Measurements from ENCODE around the gene P4HA3.
"Not testable (repeated sequence)": the region's sequence is repeated elsewhere in the genome, so short reads cannot be mapped to it uniquely, and the experiment has no call there.

The P4HA3 gene

DNA sequence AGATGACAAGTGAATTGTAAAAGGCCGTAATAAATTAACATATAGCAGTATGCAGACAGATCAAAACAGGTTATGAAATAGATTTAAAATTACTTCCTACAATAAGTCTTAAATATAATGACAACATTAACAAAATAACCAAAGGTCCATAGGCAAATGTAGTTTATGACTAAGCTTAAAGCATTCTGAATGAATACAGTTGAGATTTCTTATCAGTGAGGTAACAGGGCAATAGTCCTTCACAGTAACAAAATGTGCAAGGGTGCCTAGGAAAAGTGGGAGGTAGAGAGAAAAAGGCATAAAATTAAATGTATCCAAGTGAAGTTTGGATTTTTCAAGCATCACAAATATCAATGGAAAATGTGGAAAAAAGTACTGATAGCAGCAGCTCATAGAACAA, 20.9 kb upstream of the P4HA3 start:
- no peak for TF ChIP-seq POLR2A (IDR thresholded peaks at IDR 0.05; ENCODE audit: low read depth, low read length)
- no peak for TF ChIP-seq POLR2AphosphoS5 (IDR thresholded peaks at IDR 0.05; ENCODE audit: low read depth, low read length)
- no peak for TF ChIP-seq TAF1 (IDR thresholded peaks at IDR 0.05; ENCODE audit: low read depth, low read length)
- no peak for TF ChIP-seq PAX5 (IDR thresholded peaks at IDR 0.05; ENCODE audit: insufficient read depth, low read length, severe bottlenecking)
- TF ChIP-seq SPI1 (IDR thresholded peaks at IDR 0.05; ENCODE audit: low read depth, low read length): no peak
- no peak for TF ChIP-seq POU2F2 (IDR thresholded peaks at IDR 0.05; ENCODE audit: low read depth, low read length)
- FAIRE-seq (no peak), DNase-seq (ENCODE audit: insufficient read length, low spot score) (no peak)

DNA sequence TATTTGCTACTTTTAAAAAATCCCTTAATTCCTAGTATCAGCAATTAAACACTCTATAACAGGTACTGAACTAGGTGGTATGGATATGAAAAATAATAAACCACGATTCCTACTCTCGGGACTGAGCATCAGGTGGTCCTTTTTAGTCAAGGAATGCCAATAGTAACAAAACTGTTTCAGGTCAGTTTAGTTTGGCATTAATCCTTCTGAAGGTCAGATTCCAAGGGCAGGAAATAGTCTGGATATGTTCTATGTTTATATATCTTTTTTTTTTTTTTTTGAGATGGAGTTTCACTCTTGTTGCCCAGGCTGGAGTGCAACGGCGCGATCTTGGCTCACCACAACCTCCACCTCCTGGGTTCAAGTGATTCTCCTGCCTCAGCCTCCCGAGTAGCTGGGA, 19.6 kb upstream of the P4HA3 start:
- DNase-seq (ENCODE audit: insufficient read length, low spot score); FAIRE-seq: not testable (repeated sequence)

DNA sequence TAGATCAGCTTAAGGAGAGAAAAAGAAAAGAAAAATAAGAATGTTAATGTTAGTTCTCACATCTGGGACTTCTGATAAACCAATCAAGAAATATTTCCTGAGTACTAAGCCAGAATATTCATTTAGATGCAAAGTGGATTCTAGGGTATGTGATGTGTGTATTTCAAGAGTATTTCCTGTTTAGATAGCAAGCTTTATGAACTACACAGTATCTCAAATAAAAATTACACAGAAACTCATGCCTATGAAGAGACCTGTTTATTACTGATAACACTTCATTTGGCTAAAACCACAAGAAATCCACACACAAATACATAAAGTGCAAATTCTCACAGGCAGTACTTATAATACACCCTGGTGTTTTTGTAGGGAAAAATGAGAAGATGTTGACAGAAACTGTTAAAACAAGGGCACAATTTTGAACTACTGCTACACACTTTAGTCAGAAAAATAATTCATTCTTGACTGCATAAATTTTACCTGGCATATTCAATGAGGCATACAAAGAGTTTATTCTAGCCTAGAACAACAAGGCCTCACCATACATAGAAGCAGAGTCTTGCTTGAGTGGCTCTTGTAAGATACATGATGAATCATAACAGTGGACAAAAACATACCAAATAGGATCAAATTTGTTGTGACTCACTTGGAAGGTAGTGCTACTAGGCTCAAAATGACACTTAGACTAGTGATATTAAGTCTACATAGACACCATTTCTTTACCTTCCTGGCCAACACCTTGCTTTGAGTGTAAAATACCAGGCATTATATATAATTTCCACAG, 18.8 kb upstream of the P4HA3 start:
- no peak for TF ChIP-seq POLR2A (IDR thresholded peaks at IDR 0.05; ENCODE audit: low read depth, low read length)
- no peak for TF ChIP-seq TAF1 (IDR thresholded peaks at IDR 0.05; ENCODE audit: low read depth, low read length)
- TF ChIP-seq POLR2AphosphoS5 (IDR thresholded peaks at IDR 0.05; ENCODE audit: low read depth, low read length): no peak
- TF ChIP-seq PAX5 (IDR thresholded peaks at IDR 0.05; ENCODE audit: insufficient read depth, low read length, severe bottlenecking): no peak
- TF ChIP-seq SPI1 (IDR thresholded peaks at IDR 0.05; ENCODE audit: low read depth, low read length): no peak
- no peak for TF ChIP-seq POU2F2 (IDR thresholded peaks at IDR 0.05; ENCODE audit: low read depth, low read length)
- DNase-seq (ENCODE audit: insufficient read length, low spot score) (no peak), FAIRE-seq (no peak)

DNA sequence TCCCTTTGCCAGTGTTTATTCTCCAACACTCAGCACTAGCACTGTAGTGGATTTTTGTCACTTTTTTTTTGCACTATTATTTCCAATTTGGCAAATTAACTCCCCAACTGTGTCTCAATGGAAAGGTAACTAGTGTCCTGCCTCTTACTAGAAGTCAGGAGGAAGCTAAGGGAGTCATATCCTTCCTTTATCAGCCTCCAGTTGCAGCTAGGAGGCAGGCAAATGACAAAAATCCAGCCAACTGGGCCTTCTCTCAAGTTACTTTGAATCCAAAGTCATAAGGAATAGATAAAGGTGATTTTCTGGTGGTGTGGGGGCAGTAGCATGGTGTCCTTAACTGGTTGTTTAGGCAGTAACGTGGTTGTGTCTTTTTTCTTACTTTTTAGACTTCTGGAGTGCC, 15.6 kb upstream of the P4HA3 start:
- DNase-seq (ENCODE audit: insufficient read length, low spot score): no peak
- TF ChIP-seq PAX5 (IDR thresholded peaks at IDR 0.05; ENCODE audit: insufficient read depth, low read length, severe bottlenecking) (no peak), TAF1 (IDR thresholded peaks at IDR 0.05; ENCODE audit: low read depth, low read length) (no peak), POU2F2 (IDR thresholded peaks at IDR 0.05; ENCODE audit: low read depth, low read length) (no peak), POLR2AphosphoS5 (IDR thresholded peaks at IDR 0.05; ENCODE audit: low read depth, low read length) (no peak), POLR2A (IDR thresholded peaks at IDR 0.05; ENCODE audit: low read depth, low read length) (no peak), SPI1 (IDR thresholded peaks at IDR 0.05; ENCODE audit: low read depth, low read length) (no peak)
- no peak for FAIRE-seq

DNA sequence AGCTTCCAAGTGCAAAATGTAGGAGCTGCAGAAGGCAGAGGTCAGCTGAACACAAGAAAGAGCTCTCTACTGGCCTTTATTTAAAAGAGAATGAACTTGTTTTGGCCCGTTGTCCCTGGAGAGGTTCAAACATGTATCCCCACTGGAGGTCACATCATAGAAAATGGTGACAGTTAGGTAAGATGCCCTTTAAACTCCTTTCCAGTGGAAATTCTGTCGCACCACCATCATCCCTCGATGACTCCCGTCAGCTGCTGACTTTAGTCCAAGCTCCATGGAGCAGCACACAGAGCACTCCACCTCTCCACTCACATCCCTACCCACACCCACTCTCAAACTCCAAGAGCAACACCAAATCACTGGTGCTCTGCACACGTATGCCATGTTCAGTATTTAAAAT, 15.2 kb upstream of the P4HA3 start:
- no peak for DNase-seq (ENCODE audit: insufficient read length, low spot score)
- FAIRE-seq: no peak

DNA sequence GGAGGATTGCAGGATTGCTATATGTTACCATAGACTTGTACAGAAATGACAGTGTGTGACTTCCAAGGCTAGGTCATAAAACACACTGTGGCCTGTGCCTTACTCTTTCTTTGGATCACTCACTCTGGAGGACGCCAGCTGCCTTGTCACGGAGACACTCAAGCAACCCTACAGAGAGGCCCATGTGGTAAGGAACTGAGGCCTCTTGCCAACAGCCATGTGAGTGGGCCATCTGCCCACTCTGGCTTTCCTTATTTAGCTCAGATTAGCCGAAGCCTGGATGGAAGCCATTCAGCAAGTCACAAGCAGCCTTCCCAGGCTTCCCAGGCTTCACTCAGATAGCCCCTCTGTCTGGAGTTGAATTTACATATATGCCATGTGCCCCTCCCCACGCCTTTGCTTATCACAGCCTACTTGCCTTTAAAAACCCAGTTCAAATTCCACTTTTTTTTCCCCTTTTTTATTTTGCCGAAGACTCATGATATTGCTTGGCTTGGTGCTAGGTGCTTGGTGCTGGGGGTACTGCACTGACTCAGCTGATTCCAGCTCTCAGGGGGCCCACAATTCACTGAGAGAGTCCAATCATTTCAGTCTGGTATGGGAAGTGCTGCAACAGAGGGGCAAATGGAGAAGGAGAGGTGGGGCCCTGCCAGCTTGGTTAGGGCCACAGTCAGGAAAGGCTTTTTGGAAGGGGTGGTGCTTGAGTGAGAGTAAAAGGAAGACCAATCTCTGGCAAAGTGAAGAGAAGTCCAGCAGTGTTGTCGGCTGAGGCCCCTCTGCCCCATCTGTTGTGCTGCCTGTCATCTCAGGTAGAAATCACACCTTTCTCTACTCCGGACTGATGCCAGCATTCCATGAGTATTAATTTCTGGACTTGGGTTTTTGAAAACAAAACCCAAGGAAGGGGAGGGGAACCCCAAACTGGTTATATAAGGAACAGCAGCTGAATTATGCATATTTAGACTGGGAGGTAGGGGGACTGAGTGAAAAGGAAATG, 14.5 kb upstream of the P4HA3 start:
- TF ChIP-seq POLR2AphosphoS5 (IDR thresholded peaks at IDR 0.05; ENCODE audit: low read depth, low read length): no peak
- no peak for TF ChIP-seq TAF1 (IDR thresholded peaks at IDR 0.05; ENCODE audit: low read depth, low read length)
- TF ChIP-seq POLR2A (IDR thresholded peaks at IDR 0.05; ENCODE audit: low read depth, low read length): no peak
- TF ChIP-seq PAX5 (IDR thresholded peaks at IDR 0.05; ENCODE audit: insufficient read depth, low read length, severe bottlenecking): no peak
- TF ChIP-seq SPI1 (IDR thresholded peaks at IDR 0.05; ENCODE audit: low read depth, low read length): no peak
- TF ChIP-seq POU2F2 (IDR thresholded peaks at IDR 0.05; ENCODE audit: low read depth, low read length): no peak
- DNase-seq (ENCODE audit: insufficient read length, low spot score) (no peak), FAIRE-seq (no peak)

More for the DNA sequence above, 15.2 kb upstream of the P4HA3 start:
- TF ChIP-seq POU2F2 (IDR thresholded peaks at IDR 0.05; ENCODE audit: low read depth, low read length) (no peak), POLR2AphosphoS5 (IDR thresholded peaks at IDR 0.05; ENCODE audit: low read depth, low read length) (no peak), TAF1 (IDR thresholded peaks at IDR 0.05; ENCODE audit: low read depth, low read length) (no peak), PAX5 (IDR thresholded peaks at IDR 0.05; ENCODE audit: insufficient read depth, low read length, severe bottlenecking) (no peak)

DNA sequence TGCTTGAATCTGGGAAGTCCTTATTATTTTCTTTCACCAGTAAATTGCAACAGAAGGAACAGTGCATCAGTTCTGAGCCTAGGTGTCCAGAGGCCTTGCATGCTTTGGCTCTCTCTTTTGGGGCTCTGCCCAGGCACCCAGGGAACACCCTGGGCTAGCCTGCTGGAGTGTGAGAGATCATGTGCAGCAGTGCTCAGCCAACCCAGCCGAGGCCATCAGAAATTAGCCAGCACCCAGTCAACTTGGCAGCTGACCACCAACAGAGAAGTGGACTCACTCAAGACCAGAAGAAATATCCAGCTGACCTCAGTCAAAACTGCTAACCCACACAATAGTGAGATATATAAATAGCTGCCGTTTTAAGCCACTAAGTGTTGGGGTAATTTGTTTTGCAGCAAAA, 11.2 kb upstream of the P4HA3 start:
- FAIRE-seq (no peak), DNase-seq (ENCODE audit: insufficient read length, low spot score) (no peak)
- TF ChIP-seq POLR2A (IDR thresholded peaks at IDR 0.05; ENCODE audit: low read depth, low read length): no peak
- no peak for TF ChIP-seq POU2F2 (IDR thresholded peaks at IDR 0.05; ENCODE audit: low read depth, low read length)
- TF ChIP-seq SPI1 (IDR thresholded peaks at IDR 0.05; ENCODE audit: low read depth, low read length): no peak
- no peak for TF ChIP-seq POLR2AphosphoS5 (IDR thresholded peaks at IDR 0.05; ENCODE audit: low read depth, low read length)
- no peak for TF ChIP-seq PAX5 (IDR thresholded peaks at IDR 0.05; ENCODE audit: insufficient read depth, low read length, severe bottlenecking)
- TF ChIP-seq TAF1 (IDR thresholded peaks at IDR 0.05; ENCODE audit: low read depth, low read length): no peak

DNA sequence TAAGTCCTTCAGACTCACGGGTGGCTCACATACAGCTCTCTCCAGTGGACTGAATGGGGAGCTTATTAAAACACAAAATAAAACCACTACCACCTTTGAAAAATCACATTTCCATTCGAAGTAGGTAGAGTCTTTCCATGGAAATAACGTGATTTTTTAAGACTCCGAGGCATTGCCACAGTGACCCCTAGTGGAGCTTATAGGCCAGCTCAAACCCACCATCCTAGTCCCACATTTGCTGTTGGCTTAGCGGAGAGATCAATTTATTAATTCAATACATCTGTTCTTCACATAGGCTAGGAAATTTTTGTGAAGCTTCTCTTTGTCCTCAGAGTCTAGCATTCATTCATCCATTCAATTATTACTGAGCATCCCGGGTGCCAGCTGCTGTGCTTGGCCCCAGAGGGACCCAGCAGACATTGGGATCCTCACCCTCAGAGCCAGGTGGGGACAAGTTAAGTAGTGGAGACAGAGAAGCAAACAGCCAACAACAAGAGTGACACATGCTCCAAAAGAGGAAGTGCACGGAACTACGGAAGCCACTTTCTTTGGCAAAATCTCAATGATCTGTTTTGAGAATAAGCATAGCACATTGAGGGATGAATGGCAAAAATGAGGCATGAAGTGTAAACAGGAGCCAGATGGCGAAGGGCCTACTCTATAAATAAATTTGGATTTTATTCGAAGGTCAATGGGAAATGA, 10.2 kb upstream of the P4HA3 start:
- DNase-seq (ENCODE audit: insufficient read length, low spot score) (no peak), FAIRE-seq (no peak)
- no peak for TF ChIP-seq PAX5 (IDR thresholded peaks at IDR 0.05; ENCODE audit: insufficient read depth, low read length, severe bottlenecking)
- no peak for TF ChIP-seq POLR2AphosphoS5 (IDR thresholded peaks at IDR 0.05; ENCODE audit: low read depth, low read length)
- TF ChIP-seq POU2F2 (IDR thresholded peaks at IDR 0.05; ENCODE audit: low read depth, low read length): no peak
- no peak for TF ChIP-seq POLR2A (IDR thresholded peaks at IDR 0.05; ENCODE audit: low read depth, low read length)
- TF ChIP-seq SPI1 (IDR thresholded peaks at IDR 0.05; ENCODE audit: low read depth, low read length): peak; percentile 91

DNA sequence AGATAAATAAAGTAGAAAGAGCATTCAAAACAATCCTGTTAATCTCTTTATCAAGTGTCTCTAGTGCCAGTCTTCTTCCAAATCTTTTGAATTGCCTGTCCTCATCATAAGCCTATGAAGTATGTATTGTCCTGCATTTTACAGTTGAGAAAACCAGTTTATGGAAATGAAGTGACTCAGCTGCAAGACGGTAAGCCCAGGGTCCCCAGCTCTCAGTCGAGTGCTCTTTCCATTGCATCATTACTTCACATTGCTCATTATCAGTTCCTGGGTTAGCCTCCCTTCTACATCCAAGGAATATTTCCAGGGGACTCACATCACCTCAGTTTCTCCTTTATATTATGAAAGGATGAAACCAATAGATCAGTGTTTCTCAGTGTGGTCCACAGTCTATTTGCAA, 9.1 kb upstream of the P4HA3 start:
- no peak for TF ChIP-seq TAF1 (IDR thresholded peaks at IDR 0.05; ENCODE audit: low read depth, low read length)
- no peak for TF ChIP-seq PAX5 (IDR thresholded peaks at IDR 0.05; ENCODE audit: insufficient read depth, low read length, severe bottlenecking)
- no peak for TF ChIP-seq SPI1 (IDR thresholded peaks at IDR 0.05; ENCODE audit: low read depth, low read length)
- no peak for TF ChIP-seq POLR2AphosphoS5 (IDR thresholded peaks at IDR 0.05; ENCODE audit: low read depth, low read length)
- TF ChIP-seq POLR2A (IDR thresholded peaks at IDR 0.05; ENCODE audit: low read depth, low read length): no peak
- no peak for TF ChIP-seq POU2F2 (IDR thresholded peaks at IDR 0.05; ENCODE audit: low read depth, low read length)
- FAIRE-seq (no peak), DNase-seq (ENCODE audit: insufficient read length, low spot score) (no peak)
